H54 (cell line): ENCODE data around the gene MLH3.
A peak's percentile ranks its signal among the peaks of the same experiment; 100 is the strongest.

Source experiments
- DNase-seq: peaks from one replicate; pipeline ENCODE4 v3.0.0; 2011; ENCODE audit warnings: low spot score, mixed read lengths; ENCODE audit not compliant: insufficient read length
- FAIRE-seq: peaks from 3 replicates; lab custom pipeline; 2011; peaks lifted over from hg19 to GRCh38; lab: Jason Lieb, UNC
- POLR2A ChIP-seq: IDR thresholded peaks from 2 replicates; pipeline ENCODE4 v1.6.1; 2011; ENCODE audit warnings: low read depth, mild to moderate bottlenecking, low read length

Gene MLH3

GRCh38 chr14:75054421-75054820, 3.2 kb upstream of the MLH3 start:
- FAIRE-seq (no peak), DNase-seq (no peak)
- TF ChIP-seq POLR2A = no peak

GRCh38 chr14:75053396-75054291, 2.4 kb upstream of the MLH3 start:
- no peak for TF ChIP-seq POLR2A
- DNase-seq = no peak
- peak; percentile 6 for FAIRE-seq

GRCh38 chr14:75051556-75051899, 261 bp upstream of the MLH3 start:
- no peak for FAIRE-seq

GRCh38 chr14:75049731-75050201, 1.5 kb downstream of the MLH3 start:
- no peak for DNase-seq
- no peak for TF ChIP-seq POLR2A
- FAIRE-seq = no peak

More at GRCh38 chr14:75051556-75051899, 261 bp upstream of the MLH3 start:
- TF ChIP-seq POLR2A = no peak
- DNase-seq = no peak

DNA sequence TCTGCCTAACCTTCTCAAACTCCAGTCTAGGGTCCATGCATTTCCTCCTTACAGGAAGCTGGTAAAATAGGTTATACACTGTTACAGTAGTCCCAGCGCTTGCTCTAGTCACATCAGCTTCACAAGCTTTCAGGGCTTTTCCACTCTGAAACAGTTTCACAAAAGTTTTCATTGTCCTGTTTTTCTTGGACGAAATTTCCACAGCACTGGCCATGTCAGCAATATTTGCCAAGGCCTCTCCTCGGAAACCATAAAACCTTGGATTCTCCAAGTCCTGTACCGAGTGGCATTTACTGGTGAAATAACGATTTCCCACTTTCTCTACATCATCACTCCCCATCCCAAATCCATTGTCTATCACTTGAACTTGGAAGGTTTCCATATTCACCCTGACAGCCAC, 2.1 kb downstream of the MLH3 start:
- no peak for FAIRE-seq
- DNase-seq = no peak
- no peak for TF ChIP-seq POLR2A

- no peak for FAIRE-seq
- TF ChIP-seq POLR2A = no peak
- no peak for DNase-seq
Measured at GRCh38 chr14:75048101-75048500, 3.2 kb downstream of the MLH3 start.

GRCh38 chr14:75047506-75047905, 3.8 kb downstream of the MLH3 start:
- TF ChIP-seq POLR2A = no peak
- DNase-seq (no peak), FAIRE-seq (no peak)

- FAIRE-seq = no peak
Measured at GRCh38 chr14:75046899-75047298, 4.4 kb downstream of the MLH3 start.

DNA sequence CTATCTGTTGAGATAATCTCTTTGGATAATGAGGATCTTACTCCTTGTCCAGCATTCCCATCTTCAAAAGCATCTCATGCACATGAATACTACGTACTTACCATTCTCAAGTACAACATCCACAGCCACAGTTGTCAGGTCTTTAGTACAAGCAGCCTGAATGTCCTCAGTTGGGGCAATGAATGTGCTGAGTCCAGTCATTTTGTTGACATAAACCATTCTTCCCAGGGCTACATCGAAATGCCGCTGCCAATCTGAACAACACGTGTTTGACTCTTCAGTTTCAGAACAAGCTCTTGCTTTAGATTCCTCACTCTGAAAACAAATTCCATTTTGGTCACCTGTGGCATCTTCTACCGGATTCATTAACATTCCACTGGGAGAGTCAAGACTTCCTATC, 5.0 kb downstream of the MLH3 start:
- DNase-seq (no peak), FAIRE-seq (no peak)
- no peak for TF ChIP-seq POLR2A

More at GRCh38 chr14:75046899-75047298, 4.4 kb downstream of the MLH3 start:
- DNase-seq = no peak
- TF ChIP-seq POLR2A = no peak

DNA sequence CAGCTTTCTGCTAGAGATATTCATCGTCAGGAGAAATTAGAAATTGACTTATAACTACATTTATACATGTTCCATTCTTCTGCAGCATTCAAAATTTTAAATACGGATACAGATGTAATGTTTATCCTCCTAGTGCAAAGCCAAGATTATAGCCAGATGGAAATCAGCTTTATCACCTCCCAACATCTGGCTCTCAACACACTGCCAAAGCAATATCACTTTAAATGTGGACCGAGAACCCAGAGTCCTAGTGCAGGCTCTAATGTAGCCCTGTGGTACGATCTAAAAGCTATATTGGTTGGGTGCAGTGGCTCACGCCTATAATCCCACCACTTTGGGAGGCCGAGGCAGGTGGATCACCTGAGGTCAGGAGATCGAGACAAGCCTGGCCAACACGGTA, 6.5 kb downstream of the MLH3 start:
- DNase-seq = no peak
- no peak for TF ChIP-seq POLR2A
- no peak for FAIRE-seq

GRCh38 chr14:75044322-75044721, 6.9 kb downstream of the MLH3 start:
- no peak for TF ChIP-seq POLR2A
- FAIRE-seq (peak; percentile 87), DNase-seq (peak; percentile 28)

- TF ChIP-seq POLR2A = no peak
- DNase-seq (no peak), FAIRE-seq (no peak)
Measured at GRCh38 chr14:75042035-75042434, 9.2 kb downstream of the MLH3 start.

DNA sequence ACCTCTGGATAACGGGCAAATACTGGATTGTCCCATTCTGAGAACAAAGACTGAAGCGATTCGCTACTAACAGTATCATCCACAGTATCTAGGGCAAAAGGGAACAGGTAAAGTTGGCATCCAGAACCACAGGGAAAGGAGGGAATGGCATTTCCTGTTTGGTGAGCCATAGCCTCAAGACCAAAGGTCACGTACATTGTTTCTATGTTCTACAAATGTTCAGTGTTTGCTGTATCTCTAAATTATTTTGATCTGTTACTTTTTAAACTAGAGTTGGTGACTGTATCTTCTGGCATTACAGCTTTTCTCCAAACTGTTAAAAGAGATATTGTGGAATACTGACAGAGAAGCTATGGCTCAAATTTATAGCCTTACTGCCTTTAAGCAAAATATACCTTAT, 9.7 kb downstream of the MLH3 start:
- no peak for DNase-seq
- peak; percentile 91 for FAIRE-seq
- no peak for TF ChIP-seq POLR2A

- FAIRE-seq = no peak
- DNase-seq = no peak
- no peak for TF ChIP-seq POLR2A
Measured at GRCh38 chr14:75040959-75041358, 10.3 kb downstream of the MLH3 start.

DNA sequence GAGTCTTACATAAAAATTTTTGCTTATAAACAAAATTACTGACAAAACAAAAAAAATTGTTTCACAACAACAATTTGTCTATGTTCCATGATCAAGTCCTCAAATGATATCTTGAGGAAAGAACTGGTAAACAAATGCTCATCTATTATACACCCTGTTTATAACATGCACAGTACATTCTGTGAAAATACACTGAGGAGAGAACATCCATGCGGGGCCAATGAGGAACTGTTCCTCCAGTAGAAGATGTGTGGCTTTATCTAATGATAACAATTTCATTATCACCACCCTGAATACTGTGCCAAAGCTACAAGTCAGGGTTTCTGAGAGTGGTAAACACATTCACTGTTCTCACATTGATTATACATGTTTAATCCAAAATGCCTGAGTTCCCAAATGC, 10.8 kb downstream of the MLH3 start:
- TF ChIP-seq POLR2A = no peak
- FAIRE-seq = no peak
- DNase-seq = no peak
